HepG2 (cell line): ENCODE measurements around the gene PLA2G12A. TPM values are rescaled to one million over a fixed set of nuclear protein-coding genes. Genes with fewer than 3 reads are reported as not detected.

Experiments
- ATAC-seq: fragments of 200-7000 bp; cut with Tn5 transposase; 3 replicates; pipeline ENCODE4 v1.9.1; 2020; ENCODE audit warnings: mild to moderate bottlenecking, moderate library complexity
- BruUV-seq: library from RNA; stranded (reverse); fragments of 400-500 nt; replicated peaks from 2 replicates; lab custom pipeline; 2021; lab: Mats Ljungman, UMichigan
- CTCF ChIA-PET: fragments of 300-600 bp; formaldehyde crosslinking; extraction: SDS; loops from one replicate; lab custom pipeline; 2021; ENCODE audit warnings: low total read pairs, inconsistent platforms, low intra/inter-chr PET ratio; lab: Yijun Ruan, JAX
- POLR2A ChIA-PET: fragments of 350-600 bp; sonication (Branson Sonifier 250); formaldehyde crosslinking; loops from one replicate; lab custom pipeline; 2020; ENCODE audit warnings: antibody characterized with exemption, inconsistent platforms; lab: Yijun Ruan, JAX
- DNase-seq: peaks from one replicate; pipeline ENCODE4 v3.0.0-alpha.2; 2015; ENCODE audit warnings: low spot score
- FAIRE-seq: peaks from 3 replicates; lab custom pipeline; 2011; peaks lifted over from hg19 to GRCh38; lab: Jason Lieb, UNC
- H2AFZ ChIP-seq: one replicate; pipeline ENCODE4 v1.6.1; 2011; ENCODE audit warnings: low read length, inconsistent platforms
- H3K27ac ChIP-seq: fragments of 300-600 bp; 3 replicates; pipeline ENCODE4 v1.8.0; 2011; ENCODE audit warnings: mixed run types, mild to moderate bottlenecking, mixed read lengths, low read length, inconsistent platforms; ENCODE audit not compliant: insufficient read depth; ENCODE audit errors: extremely low read length
- H3K27me3 ChIP-seq, 2 experiments: fragments of 200-600 bp in 1 of 2; 2 replicates in 1 of 2; 3 replicates in 1 of 2; pipeline versions ENCODE4 v1.6.0 to v1.8.0; 2011; ENCODE audit warnings: low read length in 2 of 2, mild to moderate bottlenecking in 2 of 2, moderate library complexity in 2 of 2, inconsistent platforms in 1 of 2; ENCODE audit not compliant: insufficient read depth in 2 of 2, control insufficient read depth in 1 of 2
- H3K36me3 ChIP-seq, 2 experiments: fragments of 200-600 bp in 1 of 2; replicated peaks in 1 of 2; 2 replicates in 1 of 2; 3 replicates in 1 of 2; pipeline versions ENCODE4 v1.5.1 to v1.8.0; 2011; ENCODE audit warnings: low read length in 2 of 2, inconsistent platforms in 1 of 2; ENCODE audit not compliant: insufficient read depth in 2 of 2, control insufficient read depth in 1 of 2
- H3K4me1 ChIP-seq: 2 replicates; pipeline ENCODE4 v1.5.1; 2012; ENCODE audit warnings: low read length, inconsistent platforms; ENCODE audit not compliant: insufficient read depth
- H3K4me2 ChIP-seq: 2 replicates; pipeline ENCODE4 v1.6.0; 2011; ENCODE audit warnings: low read depth, low read length, inconsistent platforms
- H3K4me3 ChIP-seq, 3 experiments: fragments of 200-600 bp in 1 of 3; sonication (generic), shearing (Covaris generic) in 1 of 3; replicated peaks in 1 of 3; 2 replicates each; pipeline ENCODE4 v1.5.1; 2011 to 2016; ENCODE audit warnings: low read length in 3 of 3, inconsistent platforms in 2 of 3, low read depth in 2 of 3, mild to moderate bottlenecking in 2 of 3, control low read depth in 1 of 3, mixed read lengths in 1 of 3; ENCODE audit not compliant: insufficient read depth in 1 of 3
- H3K79me2 ChIP-seq: one replicate; pipeline ENCODE4 v1.6.1; 2011; ENCODE audit warnings: low read length, inconsistent platforms; ENCODE audit not compliant: insufficient read depth
- H3K9ac ChIP-seq: 2 replicates; pipeline ENCODE4 v1.6.0; 2011; ENCODE audit warnings: mild to moderate bottlenecking, low read depth, low read length, inconsistent platforms; ENCODE audit not compliant: insufficient read depth
- H3K9me3 ChIP-seq: 2 replicates; pipeline ENCODE4 v1.5.1; 2012; ENCODE audit warnings: mild to moderate bottlenecking, low read length
- H4K20me1 ChIP-seq: 2 replicates; pipeline ENCODE4 v1.6.0; 2011; ENCODE audit warnings: inconsistent platforms, mild to moderate bottlenecking, low read length, moderate library complexity; ENCODE audit not compliant: insufficient read depth
- E2F5 ChIP-seq: sonication (generic); formaldehyde crosslinking; conservative IDR thresholded peaks from 2 replicates; pipeline ENCODE4 v1.4.0; 2020; ENCODE audit warnings: missing genetic modification reagents
- KLF16 ChIP-seq, 2 experiments: sonication (generic) in 1 of 2; formaldehyde crosslinking in 1 of 2; IDR thresholded peaks; 2 replicates each; pipeline versions ENCODE4 v1.6.1 to v1.8.0; 2016 to 2023; ENCODE audit warnings: missing genetic modification reagents in 2 of 2, missing compliant biosample characterization in 1 of 2
- RAD51 ChIP-seq: fragments of 450-650 bp; IDR thresholded peaks from 2 replicates; pipeline ENCODE4 v1.6.1; 2016; ENCODE audit warnings: borderline replicate concordance
- RFX3 ChIP-seq: IDR thresholded peaks from 2 replicates; pipeline ENCODE4 v1.6.1; 2016; ENCODE audit warnings: missing biosample characterization, missing genetic modification reagents
- ZHX1 ChIP-seq: sonication (generic); formaldehyde crosslinking; IDR thresholded peaks from 2 replicates; pipeline ENCODE4 v1.8.1; 2022; ENCODE audit warnings: low read depth, mild to moderate bottlenecking, missing genetic modification reagents
- in situ Hi-C: cut with HindIII; loops from 2 replicates; pipeline ENCODE4 v1.10.0; 2017; ENCODE audit warnings: low pct_unique_long_range_greater_than_20kb; ENCODE audit not compliant: extremely low pct_ligation_motif_present
- intact Hi-C: fragments of 100-400 bp; cut with micrococcal nuclease; formaldehyde crosslinking; loops from one replicate; pipeline ENCODE4 v1.10.0; 2022; ENCODE audit not compliant: unreplicated experiment
- polyA plus RNA-seq, 8 experiments: library from polyadenylated mRNA; depleted of rRNA in 3 of 8; stranded (reverse) in 7 of 8; unstranded in 1 of 8; fragments of >200 nt; fragmentation: Illumina TruSeq in 4 of 8; extraction: Trizol in 4 of 8; gene quantifications; 2 replicates each; pipeline versions ENCODE4 v1.2.1 to v1.2.3, GENCODE V29; 2011 to 2016; ENCODE audit warnings: low read depth in 4 of 8, missing spikeins in 1 of 8, mixed read lengths in 1 of 8; ENCODE audit not compliant: insufficient read depth in 1 of 8
- total RNA-seq, 5 experiments: library from RNA; depleted of rRNA; stranded (reverse); fragments of >200 nt; fragmentation: Illumina TruSeq; extraction: Trizol; gene quantifications; 2 replicates each; pipeline ENCODE4 v1.2.3, GENCODE V29; 2016; ENCODE audit warnings: low read depth in 1 of 5

The PLA2G12A gene
- total and polyA plus RNA-seq, 2 of the 13 experiments (the other 11 are each of a cell fraction or from before 2014, with no cell fraction given): 61.2 to 64.0 TPM

GRCh38 chr4:109684727-109685126, 45.1 kb downstream of the PLA2G12A start:
- ChIA-PET POLR2A (no interaction called here), CTCF (no interaction called here)
- no peak for ATAC-seq
- in situ Hi-C loops: no loop called here
- intact Hi-C loops: no loop called here
- Histone ChIP-seq H3K9me3 (no peaks in the 10 kb centered on the region), H3K4me3 (no peak overlapping the region), H3K27me3 (no peaks in the 10 kb centered on the region), H3K36me3 (no peaks in the 10 kb centered on the region), H3K9ac (no peak overlapping the region), H2AFZ (no peak overlapping the region), H3K4me2 (no peak overlapping the region), H3K27ac (no peak overlapping the region), H4K20me1 (no peaks in the 10 kb centered on the region), H3K79me2 (no peaks in the 10 kb centered on the region), H3K4me1 (no peaks in the 10 kb centered on the region)
- BruUV-seq: no TSS peak
- FAIRE-seq: no peak
- no peak for DNase-seq
- TF ChIP-seq ZHX1 (CRISPR knock-in tag): no peak
- no peak for TF ChIP-seq RAD51
- TF ChIP-seq KLF16 (CRISPR knock-in tag; IDR thresholded peaks at IDR 0.05): no peak
- TF ChIP-seq E2F5 (CRISPR knock-in tag): no peak
- TF ChIP-seq RFX3 (CRISPR knock-in tag): no peak
